PC-3 (cell line): ENCODE results near the gene CELF2. TPM values are rescaled to one million over a fixed set of nuclear protein-coding genes. Genes with fewer than 3 reads are reported as not detected.

Experiments
- ATAC-seq: fragments of 200-7000 bp; cut with Tn5 transposase; 2 replicates; pipeline ENCODE4 v1.9.1; 2020; ENCODE audit warnings: mild to moderate bottlenecking, moderate library complexity
- BruUV-seq: library from RNA; stranded (reverse); fragments of 400-500 nt; replicated peaks from 2 replicates; lab custom pipeline; 2021; lab: Mats Ljungman, UMichigan
- CTCF ChIA-PET: fragments of 300-600 bp; sonication (Branson Sonifier 250); formaldehyde crosslinking; loops from one replicate; lab custom pipeline; 2022; ENCODE audit warnings: antibody characterized with exemption; lab: Charles Lee
- POLR2A ChIA-PET: fragments of 300-600 bp; sonication (Branson Sonifier 250); formaldehyde crosslinking; loops from one replicate; lab custom pipeline; 2022; ENCODE audit warnings: antibody characterized with exemption; ENCODE audit not compliant: unreplicated experiment; lab: Charles Lee
- DNase-seq: peaks from one replicate; pipeline ENCODE4 v3.0.0-alpha.2; 2015
- H2AFZ ChIP-seq: fragments of 300-600 bp; sonication (generic); 2 replicates; pipeline ENCODE4 v1.6.0; 2016; ENCODE audit warnings: antibody characterized with exemption, low read length
- H3F3A ChIP-seq: fragments of 300-600 bp; sonication (generic); one replicate; pipeline ENCODE4 v1.6.0; 2017; ENCODE audit warnings: antibody characterized with exemption, low read length, control low read depth, mild to moderate bottlenecking; ENCODE audit not compliant: unreplicated experiment
- H3K27ac ChIP-seq: fragments of 300-600 bp; sonication (generic); 2 replicates; pipeline ENCODE4 v1.5.1; 2016; ENCODE audit warnings: mild to moderate bottlenecking, low read length
- H3K27me3 ChIP-seq: fragments of 300-600 bp; sonication (generic); 2 replicates; pipeline ENCODE4 v1.6.1; 2016; ENCODE audit warnings: low read length, mixed read lengths
- H3K36me3 ChIP-seq: fragments of 300-600 bp; sonication (generic); 2 replicates; pipeline ENCODE4 v1.6.1; 2016; ENCODE audit warnings: low read depth, mixed run types, low read length, mixed read lengths
- H3K4me1 ChIP-seq: fragments of 300-600 bp; sonication (generic); 2 replicates; pipeline ENCODE4 v1.5.1; 2016; ENCODE audit warnings: low read length; ENCODE audit not compliant: insufficient read depth
- H3K4me2 ChIP-seq: fragments of 300-600 bp; sonication (generic); 2 replicates; pipeline ENCODE4 v1.6.0; 2016; ENCODE audit warnings: low read length
- H3K4me3 ChIP-seq: fragments of 300-600 bp; sonication (generic); 2 replicates; pipeline ENCODE4 v1.5.1; 2016; ENCODE audit warnings: mild to moderate bottlenecking, low read length, mixed read lengths
- H3K79me2 ChIP-seq: fragments of 300-600 bp; sonication (generic); 2 replicates; pipeline ENCODE4 v1.6.1; 2017; ENCODE audit warnings: low read length, mixed read lengths
- H3K9ac ChIP-seq: fragments of 300-600 bp; sonication (generic); 2 replicates; pipeline ENCODE4 v1.6.0; 2016; ENCODE audit warnings: mild to moderate bottlenecking, low read length
- H3K9me2 ChIP-seq: fragments of 300-600 bp; sonication (generic); replicated peaks from 2 replicates; pipeline ENCODE4 v1.6.1; 2016; ENCODE audit warnings: mixed run types, low read length, mixed read lengths
- H3K9me3 ChIP-seq: fragments of 300-600 bp; sonication (generic); 2 replicates; pipeline ENCODE4 v1.6.1; 2016; ENCODE audit warnings: low read length, mixed read lengths
- H4K20me1 ChIP-seq: fragments of 300-600 bp; sonication (generic); 2 replicates; pipeline ENCODE4 v1.6.1; 2016; ENCODE audit warnings: low read length, mixed read lengths
- CTCF ChIP-seq: fragments of 300-600 bp; sonication (generic); conservative IDR thresholded peaks from 2 replicates; pipeline ENCODE4 v1.5.1; 2017; ENCODE audit warnings: antibody characterized with exemption, low read depth, mild to moderate bottlenecking, low read length
- EZH2 ChIP-seq: fragments of 300-600 bp; sonication (generic); IDR thresholded peaks from one replicate; pipeline ENCODE4 v1.6.1; 2017; ENCODE audit warnings: antibody characterized with exemption, mild to moderate bottlenecking, low read length; ENCODE audit not compliant: unreplicated experiment
- EZH2phosphoT487 ChIP-seq: fragments of 300-600 bp; sonication (generic); IDR thresholded peaks from 2 replicates; pipeline ENCODE4 v1.6.1; 2018; ENCODE audit warnings: mild to moderate bottlenecking, antibody characterized with exemption, low read length, borderline replicate concordance
- intact Hi-C: fragments of 100-400 bp; cut with micrococcal nuclease; formaldehyde crosslinking; loops from 2 replicates; pipeline ENCODE4 v1.9.0; 2023
- total RNA-seq: library from RNA; depleted of rRNA; stranded (reverse); fragments of >200 nt; gene quantifications from 2 replicates; pipeline ENCODE4 v1.2.3, GENCODE V29; 2014

CELF2 gene
- total RNA-seq, 1 experiment from 2014 or later = not detected

DNA sequence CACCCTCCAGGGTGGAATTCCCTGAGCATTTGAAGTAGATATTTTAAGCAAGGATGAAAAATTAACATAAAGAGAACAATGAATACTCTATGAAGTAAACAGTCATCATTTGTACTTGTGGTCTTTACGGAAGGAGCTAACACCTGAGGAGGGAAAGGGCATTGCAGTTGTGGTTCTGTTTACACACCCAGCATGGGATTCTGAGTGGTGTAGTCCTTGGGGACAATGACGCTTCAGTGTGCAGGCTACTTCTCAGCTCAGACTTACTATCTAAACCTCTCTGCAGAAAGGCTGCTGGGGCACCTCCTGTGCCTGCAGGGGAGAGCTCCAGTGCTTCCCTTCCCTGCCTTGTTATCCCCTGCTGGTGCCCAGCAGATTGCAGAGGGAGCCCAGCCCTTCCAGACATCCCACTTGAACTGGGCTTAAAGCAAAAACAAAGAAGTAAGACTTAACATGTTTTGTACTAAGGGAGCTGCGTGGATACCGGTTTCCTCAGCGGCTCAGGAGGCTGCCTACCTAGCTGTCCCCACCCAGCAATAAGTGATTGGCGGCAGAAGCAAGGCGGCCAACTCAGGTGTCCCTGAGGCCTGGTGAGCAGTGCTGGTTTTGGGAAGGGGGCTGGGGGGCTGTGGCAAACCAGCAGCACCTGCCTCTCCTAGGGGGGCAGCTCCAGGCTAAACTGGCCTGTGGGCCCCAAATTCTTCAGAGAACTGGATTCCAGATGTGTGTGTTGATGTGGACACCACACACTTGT, 89.1 kb downstream of the CELF2 start:
- POLR2A ChIA-PET = no interaction called here
- DNase-seq (no peak), ATAC-seq (no peak)
- Histone ChIP-seq H3F3A (no peaks in the 10 kb centered on the region), H3K4me3 (no peak overlapping the region), H3K79me2 (no peaks in the 10 kb centered on the region), H3K4me2 (no peak overlapping the region), H2AFZ (no peak overlapping the region), H3K27me3 (no peaks in the 10 kb centered on the region), H3K27ac (no peak overlapping the region), H3K9me3 (no peaks in the 10 kb centered on the region), H3K4me1 (no peaks in the 10 kb centered on the region), H3K36me3 (no peaks in the 10 kb centered on the region), H3K9ac (no peak overlapping the region), H4K20me1 (no peaks in the 10 kb centered on the region), H3K9me2 (no peaks in the 10 kb centered on the region)
- BruUV-seq = no TSS peak
- CTCF ChIA-PET = no interaction called here
- intact Hi-C loops = no loop called here
- TF ChIP-seq EZH2 (no peak), CTCF (no peak), EZH2phosphoT487 (no peak)

DNA sequence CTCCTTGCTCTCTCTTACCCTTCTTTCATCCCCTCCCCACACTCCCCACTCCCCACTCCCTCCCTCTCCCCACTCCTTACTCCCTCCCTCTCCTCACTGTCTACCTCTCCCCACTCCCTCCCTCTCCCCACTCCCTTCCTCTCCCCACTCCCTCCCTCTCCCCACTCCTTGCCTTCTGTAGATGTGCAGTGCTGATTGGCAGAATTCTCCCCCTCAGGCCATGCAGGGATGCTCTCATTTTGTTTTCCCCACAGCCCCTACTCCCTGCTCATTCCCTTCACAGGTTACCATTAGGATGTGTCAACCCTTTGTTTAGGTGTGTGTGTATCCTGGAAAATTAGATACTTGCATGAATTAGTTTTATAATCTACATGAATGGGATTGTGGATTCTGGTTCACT, 90.3 kb downstream of the CELF2 start:
- intact Hi-C loops = no loop called here
- no peaks in the 10 kb centered on the region for H3K4me1 ChIP-seq
- H4K20me1 ChIP-seq = no peaks in the 10 kb centered on the region
- no peaks in the 10 kb centered on the region for H3K79me2 ChIP-seq
- no peaks in the 10 kb centered on the region for H3F3A ChIP-seq
- H3K4me2 ChIP-seq = no peak overlapping the region
- H3K4me3 ChIP-seq = no peak overlapping the region
- no peaks in the 10 kb centered on the region for H3K36me3 ChIP-seq
- H3K9me3 ChIP-seq = no peaks in the 10 kb centered on the region
- ChIA-PET POLR2A (no interaction called here), CTCF (no interaction called here)
- DNase-seq (no peak), ATAC-seq (no peak)
- no TSS peak for BruUV-seq
- TF ChIP-seq CTCF (no peak), EZH2phosphoT487 (no peak), EZH2 (no peak)
- H3K9me2 ChIP-seq = no peaks in the 10 kb centered on the region
- H3K27me3 ChIP-seq = no peaks in the 10 kb centered on the region
- H3K27ac ChIP-seq = no peak overlapping the region
- no peak overlapping the region for H3K9ac ChIP-seq
- no peak overlapping the region for H2AFZ ChIP-seq

GRCh38 chr10:11108356-11108755, 90.7 kb downstream of the CELF2 start:
- H3K4me3 ChIP-seq = no peak overlapping the region
- TF ChIP-seq CTCF (no peak), EZH2 (no peak), EZH2phosphoT487 (no peak)
- intact Hi-C loops = no loop called here
- no peaks in the 10 kb centered on the region for H3K9me2 ChIP-seq
- no peaks in the 10 kb centered on the region for H3K36me3 ChIP-seq
- H3K4me2 ChIP-seq = no peak overlapping the region
- POLR2A ChIA-PET = no interaction called here
- no peaks in the 10 kb centered on the region for H3K9me3 ChIP-seq
- no peaks in the 10 kb centered on the region for H3K27me3 ChIP-seq
- no peak overlapping the region for H3K9ac ChIP-seq
- no peak overlapping the region for H3K27ac ChIP-seq
- CTCF ChIA-PET = no interaction called here
- BruUV-seq = no TSS peak
- no peaks in the 10 kb centered on the region for H3K79me2 ChIP-seq
- no peaks in the 10 kb centered on the region for H3K4me1 ChIP-seq
- no peaks in the 10 kb centered on the region for H3F3A ChIP-seq
- H2AFZ ChIP-seq = no peak overlapping the region
- no peak for ATAC-seq
- H4K20me1 ChIP-seq = no peaks in the 10 kb centered on the region
- DNase-seq = no peak
